ENCODE results near the gene ACBD4. TPM values are rescaled to one million over a fixed set of nuclear protein-coding genes. Genes with fewer than 3 reads are reported as not detected.
A peak's percentile ranks its signal among the peaks of the same experiment; 100 is the strongest.

The ACBD4 gene
- total and polyA plus RNA-seq, 3 experiments from 2014 or later: 8.8 to 15.0 (median 9.7) TPM

DNA sequence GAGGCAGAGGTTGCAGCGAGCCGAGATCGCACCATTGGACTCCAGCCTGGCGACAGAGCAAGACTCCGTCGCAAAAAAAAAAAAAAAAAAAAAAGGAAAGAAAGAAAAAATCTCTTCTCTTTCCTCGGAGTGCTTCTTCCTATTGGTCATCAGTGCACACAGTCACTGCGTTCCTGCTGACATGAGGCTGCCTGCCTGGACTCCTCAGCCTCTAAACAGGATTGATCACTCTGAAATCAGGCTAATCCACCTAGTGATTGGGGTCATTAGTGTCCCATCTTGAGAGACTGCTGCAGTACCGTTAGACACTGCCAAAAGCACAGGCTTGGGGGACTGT lies 34.0 kb upstream of the ACBD4 start:
- Mint-ChIP-seq H3K4me1 (peaks cover 0 to 7% (median 0%) of the 10 kb centered on the region in 3 donors), H3K36me3 (peaks cover under 1 to 90% (median 10%) of the 10 kb centered on the region in 3 donors), H3K9me3 (no peaks in the 10 kb centered on the region), H3K4me3 (no peak overlapping the region), H3K27ac (peak overlapping the region in 1 of 8 donors; percentile 54), H3K27me3 (no peaks in the 10 kb centered on the region)
- ChIA-PET POLR2A (no interaction called here), CTCF (interaction anchor here (3.3 kb wide), 1 partner anchor 12 kb away, joined by 9 read pairs; no protein-coding TSS in a partner anchor)
- H3K36me3 ChIP-seq (ENCODE audit: insufficient read depth, low read length): peaks cover 67% of the 10 kb centered on the region
- no peaks in the 10 kb centered on the region for H3K4me1 ChIP-seq (ENCODE audit: insufficient read depth, low read length)
- H3K27ac ChIP-seq (ENCODE audit: low read depth, low read length): no peak overlapping the region
- DNase-seq: no peak
- H3K27me3 ChIP-seq (ENCODE audit: insufficient read depth, low read length, poor library complexity, severe bottlenecking): no peaks in the 10 kb centered on the region
- H3K9me3 ChIP-seq (ENCODE audit: low read length): no peaks in the 10 kb centered on the region
- H3K4me3 ChIP-seq (ENCODE audit: low read length): no peak overlapping the region

DNA sequence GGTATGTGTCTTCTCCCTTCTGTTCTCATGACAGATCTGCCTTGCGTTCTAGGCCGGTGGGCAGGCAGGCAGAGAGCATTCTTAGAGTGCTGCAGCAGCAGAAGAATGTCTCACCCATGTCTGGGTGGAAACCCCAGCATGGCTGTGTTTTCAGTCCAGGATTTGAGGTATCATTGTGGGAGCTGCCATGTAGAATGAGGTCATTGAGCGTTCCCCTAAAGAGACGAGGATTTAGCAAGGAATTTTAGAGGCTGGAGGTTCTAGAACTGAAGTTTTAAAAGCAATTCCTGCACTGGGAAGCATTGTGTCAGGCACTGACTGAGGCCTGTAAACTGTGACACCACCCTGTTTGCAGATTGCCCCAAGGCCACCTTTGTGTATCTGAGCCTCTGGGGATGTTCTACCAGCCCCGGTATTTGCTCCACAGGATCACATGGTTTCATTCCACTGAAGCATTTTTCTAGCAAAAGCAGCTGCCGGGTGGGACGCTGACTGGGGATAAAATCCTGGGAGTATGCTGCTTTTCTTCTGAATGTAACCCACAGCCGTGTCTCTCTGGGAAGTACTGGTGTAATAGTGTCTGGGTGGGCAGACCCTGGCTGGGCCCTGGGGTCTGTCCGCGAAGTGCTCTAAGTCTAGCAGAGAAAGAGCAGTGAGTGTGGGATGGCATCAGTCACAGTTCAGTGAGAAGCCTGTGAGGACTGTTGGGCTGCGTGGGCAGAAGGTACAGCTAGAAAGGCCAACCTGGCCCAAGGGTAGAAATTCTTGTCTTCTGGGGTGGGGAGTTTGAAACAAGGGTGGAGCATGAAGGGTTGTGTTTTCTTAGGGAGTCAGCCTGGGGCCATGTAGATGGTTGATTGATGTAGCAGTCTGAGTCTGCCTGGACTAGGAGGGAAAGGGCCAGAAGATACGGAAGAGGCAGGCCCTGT lies 33.3 kb upstream of the ACBD4 start:
- DNase-seq: no peak
- POLR2A ChIA-PET: no interaction called here
- Histone ChIP-seq H3K4me1 (ENCODE audit: insufficient read depth, low read length) (no peaks in the 10 kb centered on the region), H3K27ac (ENCODE audit: low read depth, low read length) (no peak overlapping the region), H3K36me3 (ENCODE audit: insufficient read depth, low read length) (peaks cover 65% of the 10 kb centered on the region), H3K4me3 (ENCODE audit: low read length) (no peak overlapping the region), H3K27me3 (ENCODE audit: insufficient read depth, low read length, poor library complexity, severe bottlenecking) (no peaks in the 10 kb centered on the region), H3K9me3 (ENCODE audit: low read length) (no peaks in the 10 kb centered on the region)
- H3K4me3 Mint-ChIP-seq: no peak overlapping the region
- no peaks in the 10 kb centered on the region for H3K9me3 Mint-ChIP-seq
- H3K27me3 Mint-ChIP-seq: no peaks in the 10 kb centered on the region
- CTCF ChIA-PET: no interaction called here
- peaks cover 0 to 90% (median 10%) of the 10 kb centered on the region in 3 donors for H3K36me3 Mint-ChIP-seq
- H3K4me1 Mint-ChIP-seq: peaks cover 0 to 7% (median 0%) of the 10 kb centered on the region in 3 donors
- peak overlapping the region in 3 of 8 donors; percentile 17 to 46 (median 35) for H3K27ac Mint-ChIP-seq

DNA sequence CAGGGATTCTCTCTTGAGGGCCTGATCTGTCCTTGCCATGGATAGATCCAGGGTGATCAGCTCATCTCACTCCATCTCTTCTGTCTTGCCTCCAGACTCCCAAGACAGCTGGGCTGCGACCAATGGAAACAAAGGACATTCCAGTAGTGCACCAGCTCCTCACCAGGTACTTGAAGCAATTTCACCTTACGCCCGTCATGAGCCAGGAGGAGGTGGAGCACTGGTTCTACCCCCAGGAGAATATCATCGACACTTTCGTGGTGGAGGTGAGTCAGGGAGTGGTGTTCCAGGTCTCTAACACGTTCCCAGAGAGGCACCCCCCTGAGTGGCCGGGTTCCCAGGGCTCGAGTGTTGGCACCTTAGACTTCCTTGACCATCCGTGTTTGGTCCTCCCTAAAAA lies 32.6 kb upstream of the ACBD4 start:
- no peaks in the 10 kb centered on the region for H3K4me1 ChIP-seq (ENCODE audit: insufficient read depth, low read length)
- DNase-seq: no peak
- no peak overlapping the region for H3K27ac ChIP-seq (ENCODE audit: low read depth, low read length)
- no peaks in the 10 kb centered on the region for H3K27me3 Mint-ChIP-seq
- ChIA-PET CTCF (interaction anchor here (1.7 kb wide), 1 partner anchor 29 kb away, joined by 7 read pairs; the partner anchor contains the start of gene PLCD3), POLR2A (no interaction called here)
- H3K27ac Mint-ChIP-seq: peak overlapping the region in 2 of 8 donors; percentile 35 to 69
- H3K4me3 ChIP-seq (ENCODE audit: low read length): no peak overlapping the region
- peaks cover 0 to 7% (median 0%) of the 10 kb centered on the region in 3 donors for H3K4me1 Mint-ChIP-seq
- H3K9me3 ChIP-seq (ENCODE audit: low read length): no peaks in the 10 kb centered on the region
- H3K4me3 Mint-ChIP-seq: no peak overlapping the region
- H3K36me3 ChIP-seq (ENCODE audit: insufficient read depth, low read length): peaks cover 58% of the 10 kb centered on the region
- no peaks in the 10 kb centered on the region for H3K27me3 ChIP-seq (ENCODE audit: insufficient read depth, low read length, poor library complexity, severe bottlenecking)
- H3K36me3 Mint-ChIP-seq: peaks cover 0 to 89% (median 11%) of the 10 kb centered on the region in 3 donors
- H3K9me3 Mint-ChIP-seq: no peaks in the 10 kb centered on the region

DNA sequence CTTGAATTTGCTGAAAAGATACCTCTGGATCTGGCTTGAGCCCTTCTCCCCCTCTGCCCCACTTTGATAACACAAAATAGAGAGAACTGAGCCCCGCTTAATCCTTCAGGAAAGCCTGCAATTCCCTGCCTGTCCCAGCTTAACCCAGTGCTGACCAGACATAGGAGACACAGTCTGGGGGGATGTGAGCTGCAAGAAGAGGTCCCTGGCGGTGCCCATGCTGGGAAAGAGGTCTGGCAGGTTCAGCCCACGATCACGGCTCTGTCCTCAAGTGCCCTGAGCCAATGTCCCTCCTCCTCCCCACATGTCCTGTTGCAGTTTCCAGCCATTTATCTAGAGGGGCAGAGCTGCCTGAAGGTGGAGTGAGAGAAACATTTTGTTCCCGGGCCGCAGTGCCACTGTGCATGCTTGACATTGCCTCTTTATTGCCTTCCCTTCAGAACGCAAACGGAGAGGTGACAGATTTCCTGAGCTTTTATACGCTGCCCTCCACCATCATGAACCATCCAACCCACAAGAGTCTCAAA lies 32.2 kb upstream of the ACBD4 start:
- Histone ChIP-seq H3K4me1 (ENCODE audit: insufficient read depth, low read length) (no peaks in the 10 kb centered on the region), H3K4me3 (ENCODE audit: low read length) (no peak overlapping the region), H3K9me3 (ENCODE audit: low read length) (no peaks in the 10 kb centered on the region), H3K36me3 (ENCODE audit: insufficient read depth, low read length) (peaks cover 53% of the 10 kb centered on the region), H3K27ac (ENCODE audit: low read depth, low read length) (no peak overlapping the region), H3K27me3 (ENCODE audit: insufficient read depth, low read length, poor library complexity, severe bottlenecking) (no peaks in the 10 kb centered on the region)
- Mint-ChIP-seq H3K27me3 (no peaks in the 10 kb centered on the region), H3K27ac (no peak overlapping the region), H3K9me3 (no peaks in the 10 kb centered on the region), H3K36me3 (peaks cover 0 to 89% (median 9%) of the 10 kb centered on the region in 3 donors), H3K4me1 (peaks cover 0 to 7% (median 0%) of the 10 kb centered on the region in 3 donors), H3K4me3 (no peak overlapping the region)
- no peak for DNase-seq
- ChIA-PET POLR2A (no interaction called here), CTCF (interaction anchor here (1.7 kb wide), 2 partner anchors 29 to 32 kb away, joined by 7 read pairs; partner anchors contain the start of genes ACBD4 and PLCD3)

DNA sequence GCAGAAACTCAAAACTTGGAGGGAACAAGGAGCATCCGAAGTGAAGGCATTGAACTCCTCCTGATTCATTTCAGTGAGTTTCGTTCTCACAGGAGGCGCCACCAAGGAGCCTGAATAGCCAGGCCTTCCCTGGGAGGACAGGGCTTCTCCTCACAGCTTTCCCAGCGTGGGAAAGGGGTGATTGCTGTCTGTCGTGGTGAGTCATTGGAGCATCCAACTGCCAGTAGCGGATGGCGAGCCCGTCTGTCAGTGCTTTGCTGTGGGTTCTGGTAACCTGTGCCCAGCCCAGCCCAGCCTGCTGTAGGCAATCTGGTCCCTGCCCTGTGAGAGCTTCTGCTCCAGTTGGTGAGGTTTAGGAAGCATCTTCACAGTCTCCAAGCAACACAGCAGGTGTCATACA lies 31.5 kb upstream of the ACBD4 start:
- peaks cover 0 to under 1% (median 0%) of the 10 kb centered on the region in 3 donors for H3K4me1 Mint-ChIP-seq
- CTCF ChIA-PET: interaction anchor here (1.7 kb wide), 2 partner anchors 28 to 31 kb away, joined by 7 read pairs; partner anchors contain the start of genes ACBD4 and PLCD3

DNA sequence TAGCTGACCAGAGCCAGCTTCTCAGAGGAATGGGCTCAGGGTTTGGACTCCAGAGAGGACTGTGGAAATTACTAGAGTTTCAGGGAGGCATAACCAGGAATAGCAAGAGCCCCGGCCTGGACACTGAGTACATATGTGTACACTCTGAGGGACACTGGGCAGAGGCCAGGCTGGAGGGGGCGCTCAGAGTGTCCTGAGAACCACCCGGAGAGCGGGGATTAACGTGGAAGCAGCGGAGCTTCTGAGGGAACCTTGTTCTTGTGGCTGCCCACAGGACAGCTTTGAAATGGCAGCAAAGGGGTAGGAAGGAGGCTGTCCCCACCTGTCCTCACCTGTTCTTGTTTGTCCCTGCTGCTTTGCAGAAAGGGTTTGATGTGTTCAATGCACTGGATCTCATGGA lies 31.0 kb upstream of the ACBD4 start:
- CTCF ChIA-PET: interaction anchor here (1.4 to 1.7 kb wide), 3 partner anchors 28 to 281 kb away, joined by 3 to 7 read pairs (median 7); partner anchors contain the start of genes ACBD4 and PLCD3
- H3K4me3 Mint-ChIP-seq: no peak overlapping the region
- H3K27me3 Mint-ChIP-seq: no peaks in the 10 kb centered on the region
- H3K4me1 ChIP-seq (ENCODE audit: insufficient read depth, low read length): no peaks in the 10 kb centered on the region
- H3K4me3 ChIP-seq (ENCODE audit: low read length): no peak overlapping the region
- no peaks in the 10 kb centered on the region for H3K27me3 ChIP-seq (ENCODE audit: insufficient read depth, low read length, poor library complexity, severe bottlenecking)
- H3K27ac Mint-ChIP-seq: no peak overlapping the region
- peaks cover 45% of the 10 kb centered on the region for H3K36me3 ChIP-seq (ENCODE audit: insufficient read depth, low read length)
- H3K4me1 Mint-ChIP-seq: no peaks in the 10 kb centered on the region
- POLR2A ChIA-PET: no interaction called here
- H3K36me3 Mint-ChIP-seq: peaks cover 0 to 82% (median 9%) of the 10 kb centered on the region in 3 donors
- no peak for DNase-seq
- H3K27ac ChIP-seq (ENCODE audit: low read depth, low read length): no peak overlapping the region
- no peaks in the 10 kb centered on the region for H3K9me3 Mint-ChIP-seq
- H3K9me3 ChIP-seq (ENCODE audit: low read length): no peaks in the 10 kb centered on the region

More for the DNA sequence above, 31.5 kb upstream of the ACBD4 start:
- Histone ChIP-seq H3K4me1 (ENCODE audit: insufficient read depth, low read length) (no peaks in the 10 kb centered on the region), H3K27ac (ENCODE audit: low read depth, low read length) (no peak overlapping the region), H3K9me3 (ENCODE audit: low read length) (no peaks in the 10 kb centered on the region), H3K27me3 (ENCODE audit: insufficient read depth, low read length, poor library complexity, severe bottlenecking) (no peaks in the 10 kb centered on the region), H3K4me3 (ENCODE audit: low read length) (no peak overlapping the region), H3K36me3 (ENCODE audit: insufficient read depth, low read length) (peaks cover 48% of the 10 kb centered on the region)
- no peak for DNase-seq
- peak overlapping the region in 1 of 8 donors; percentile 54 for H3K27ac Mint-ChIP-seq
- H3K9me3 Mint-ChIP-seq: no peaks in the 10 kb centered on the region
- H3K27me3 Mint-ChIP-seq: no peaks in the 10 kb centered on the region
- peaks cover 0 to 86% (median 9%) of the 10 kb centered on the region in 3 donors for H3K36me3 Mint-ChIP-seq
- POLR2A ChIA-PET: no interaction called here
- no peak overlapping the region for H3K4me3 Mint-ChIP-seq

DNA sequence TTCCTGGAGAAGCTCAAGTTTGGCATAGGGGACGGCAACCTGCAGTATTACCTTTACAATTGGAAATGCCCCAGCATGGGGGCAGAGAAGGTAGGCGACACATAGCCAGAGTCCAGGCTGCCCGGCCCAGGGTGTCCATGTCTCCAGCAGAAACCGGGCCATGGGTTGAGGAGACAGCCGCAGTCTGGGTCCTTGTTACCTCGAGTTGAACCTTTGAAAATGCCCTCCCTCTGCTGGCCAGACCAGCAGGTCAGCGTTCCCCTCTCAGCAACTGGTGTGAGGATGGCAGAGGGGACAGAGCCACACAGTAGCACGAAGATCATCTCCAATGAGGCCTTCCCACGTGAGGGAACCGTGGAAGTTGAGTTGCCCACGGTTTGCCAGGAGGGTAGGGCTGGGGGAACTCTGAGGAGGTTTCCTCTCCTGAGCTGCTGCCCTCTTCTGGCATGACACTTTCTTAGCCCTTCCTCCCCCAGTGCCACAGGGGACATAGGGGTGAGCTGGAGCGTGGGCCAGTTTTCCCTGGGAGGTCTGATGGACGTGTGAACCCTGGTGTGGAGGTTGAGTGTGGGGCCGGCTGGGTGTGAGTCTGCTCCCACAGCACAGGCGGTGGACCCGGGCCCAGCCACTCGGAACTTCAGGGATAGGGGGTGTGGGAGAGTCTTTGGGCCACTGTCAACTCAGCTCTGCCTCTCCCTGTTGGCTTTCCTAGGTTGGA lies 30.4 kb upstream of the ACBD4 start:
- Mint-ChIP-seq H3K4me1 (no peaks in the 10 kb centered on the region), H3K4me3 (no peak overlapping the region), H3K27me3 (no peaks in the 10 kb centered on the region), H3K36me3 (peaks cover 0 to 77% (median 9%) of the 10 kb centered on the region in 3 donors), H3K27ac (peak overlapping the region in 1 of 8 donors; percentile 72), H3K9me3 (no peaks in the 10 kb centered on the region)
- no peak for DNase-seq
- Histone ChIP-seq H3K4me1 (ENCODE audit: insufficient read depth, low read length) (no peaks in the 10 kb centered on the region), H3K9me3 (ENCODE audit: low read length) (no peaks in the 10 kb centered on the region), H3K27ac (ENCODE audit: low read depth, low read length) (no peak overlapping the region), H3K27me3 (ENCODE audit: insufficient read depth, low read length, poor library complexity, severe bottlenecking) (no peaks in the 10 kb centered on the region), H3K4me3 (ENCODE audit: low read length) (no peak overlapping the region), H3K36me3 (ENCODE audit: insufficient read depth, low read length) (peaks cover 41% of the 10 kb centered on the region)
- ChIA-PET POLR2A (no interaction called here), CTCF (interaction anchor here (1.4 to 1.7 kb wide), 3 partner anchors 27 to 280 kb away, joined by 3 to 7 read pairs (median 7); partner anchors contain the start of genes ACBD4 and PLCD3)

All from CD8-positive, alpha-beta memory T cell (primary cell).